ENCODE measurements around the gene NANS.
A peak's percentile ranks its signal among the peaks of the same experiment; 100 is the strongest.
"Not testable (repeated sequence)": the region's sequence is repeated elsewhere in the genome, so short reads cannot be mapped to it uniquely, and the experiment has no call there.

NANS gene

DNA sequence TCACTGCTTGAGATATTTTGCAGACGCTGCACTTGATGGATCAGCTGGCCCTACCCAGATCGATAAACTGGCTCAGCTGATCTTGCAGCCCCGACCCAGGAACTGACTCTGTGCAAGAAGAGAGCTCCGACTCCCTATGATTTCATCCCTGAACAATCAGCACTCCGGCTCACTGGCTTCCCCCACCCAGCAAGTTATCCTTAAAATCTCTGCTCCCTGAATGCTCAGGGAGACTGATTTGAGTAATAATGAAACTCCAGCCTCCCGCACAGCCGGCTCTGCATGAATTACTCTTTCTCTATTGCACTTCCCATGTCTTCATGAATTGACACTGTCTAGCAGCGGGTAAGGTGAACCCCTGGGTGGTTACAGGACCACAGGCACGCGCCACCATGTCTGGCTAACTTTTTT, 16.9 kb upstream of the NANS start:
- DNase-seq, result peak; percentile 42

DNA sequence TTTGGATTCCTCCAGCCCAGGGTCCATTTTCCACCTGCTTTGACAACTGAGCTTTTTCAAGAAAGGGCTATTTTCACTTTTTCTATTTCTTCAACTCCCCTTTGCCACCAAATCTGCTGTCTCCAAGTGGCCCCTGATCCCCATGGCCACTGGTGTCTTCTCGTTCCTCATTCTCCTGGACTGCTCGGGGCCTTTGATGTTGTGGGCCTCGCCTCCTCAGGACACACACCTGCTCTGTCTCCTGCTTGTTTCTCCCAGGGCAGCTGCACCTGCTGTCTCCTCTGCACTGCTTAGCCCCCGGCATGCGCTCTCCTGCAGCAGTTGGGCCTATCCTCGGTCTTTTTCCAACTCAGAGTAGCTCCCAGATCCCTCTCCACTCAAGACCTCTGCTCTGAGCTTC, 16.3 kb upstream of the NANS start:
- DNase-seq, result peak; percentile 35

DNA sequence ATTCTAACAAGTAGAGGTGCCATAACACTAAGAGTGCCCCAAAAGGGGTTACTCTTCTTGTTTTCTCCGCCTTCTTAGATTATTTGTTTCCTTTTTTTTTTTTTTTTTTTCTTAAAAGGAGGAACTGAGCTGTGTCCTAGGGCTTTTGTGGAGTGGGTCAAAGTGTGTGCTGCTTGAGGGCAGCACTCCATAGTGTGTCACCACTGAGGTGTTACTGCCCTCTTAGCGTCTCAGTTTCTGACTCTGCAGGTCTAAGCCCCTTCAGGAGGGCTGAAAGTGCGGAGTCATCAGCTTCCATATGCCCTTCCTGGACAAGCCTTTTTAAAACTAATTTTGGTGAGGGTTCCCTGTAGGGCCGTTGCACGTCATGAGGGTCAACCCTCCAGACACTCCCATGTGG, 12.6 kb upstream of the NANS start:
- DNase-seq, result no peak

DNA sequence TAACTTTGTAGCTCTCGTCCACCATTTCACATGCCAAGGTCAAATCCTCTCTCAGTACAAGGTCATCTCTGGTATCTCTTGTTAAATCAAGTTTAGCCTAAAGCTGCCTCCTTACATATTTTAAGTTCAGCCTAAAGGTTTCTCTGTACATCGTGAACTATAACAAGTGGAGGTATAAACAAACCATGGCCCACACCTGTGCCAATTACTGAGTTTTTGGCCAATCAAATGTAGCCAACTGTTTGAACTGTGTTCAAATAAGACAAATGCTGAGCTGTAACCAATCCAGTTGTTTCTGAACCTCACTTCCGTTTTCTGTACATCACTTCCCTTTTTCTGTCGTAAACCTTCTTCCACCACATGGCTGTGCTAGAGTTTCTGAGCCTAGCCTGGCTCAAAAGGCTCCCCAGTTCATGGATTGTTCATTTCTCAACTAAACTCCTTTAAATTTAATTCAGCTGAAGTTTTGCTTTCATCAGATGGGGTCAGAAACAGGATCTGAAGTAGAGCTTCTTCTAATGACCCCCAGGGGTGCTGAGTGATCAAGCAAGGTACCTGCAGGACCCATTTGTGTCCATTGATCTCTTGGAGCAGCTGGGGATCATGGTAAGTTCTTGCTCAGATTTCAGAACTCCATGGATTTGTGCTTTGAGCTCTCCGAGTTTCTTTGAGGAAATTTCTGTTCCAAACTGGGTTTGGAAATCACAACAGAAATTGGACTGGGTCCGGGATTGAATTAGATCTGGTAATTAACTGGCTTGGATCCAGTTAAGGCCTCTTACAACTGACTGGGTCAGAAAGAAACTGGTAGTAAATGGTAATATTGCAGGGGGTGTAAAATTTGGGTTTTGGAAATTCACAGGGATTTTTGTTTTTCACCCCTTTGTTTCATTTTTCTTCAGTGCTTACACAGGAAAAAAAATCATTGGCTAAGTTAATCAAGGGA, 11.0 kb upstream of the NANS start:
- peak; percentile 7 for DNase-seq

DNA sequence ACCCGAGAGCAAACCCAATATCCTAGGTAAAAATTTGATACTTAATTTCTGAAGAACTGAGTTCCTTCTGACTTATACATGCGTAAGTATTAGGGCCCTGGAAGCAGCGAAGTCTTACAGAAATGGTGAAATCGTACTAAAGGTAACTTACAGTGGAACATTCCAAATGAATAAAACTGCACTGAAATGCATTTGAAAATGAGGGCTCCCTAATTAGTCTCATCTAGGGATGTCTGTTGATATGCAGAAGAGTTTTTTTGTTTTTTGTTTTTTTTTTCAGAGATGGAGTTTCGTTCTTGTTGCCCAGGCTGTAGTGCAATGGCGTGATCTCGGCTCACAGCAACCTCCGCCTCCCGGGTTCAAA, 10.4 kb upstream of the NANS start:
- no peak for DNase-seq

DNA sequence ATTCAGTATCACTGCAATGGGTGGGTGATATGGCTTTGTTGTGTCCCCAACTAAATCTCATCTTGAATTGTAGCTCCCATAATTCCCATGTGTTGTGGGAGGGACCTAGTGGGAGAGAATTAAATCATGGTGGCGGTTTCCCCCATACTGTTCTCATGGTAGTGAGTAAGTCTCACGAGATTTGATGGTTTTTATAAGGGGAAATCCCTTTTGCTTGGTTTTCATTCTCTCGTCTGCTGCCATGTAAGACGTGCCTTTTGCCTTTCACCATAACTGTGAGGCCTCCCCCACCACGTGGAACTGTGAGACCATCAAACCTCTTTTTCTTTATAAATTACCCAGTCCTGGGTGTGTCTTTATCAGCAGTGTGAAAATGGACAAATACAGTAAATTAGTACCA, 9.5 kb upstream of the NANS start:
- DNase-seq, result no peak

DNA sequence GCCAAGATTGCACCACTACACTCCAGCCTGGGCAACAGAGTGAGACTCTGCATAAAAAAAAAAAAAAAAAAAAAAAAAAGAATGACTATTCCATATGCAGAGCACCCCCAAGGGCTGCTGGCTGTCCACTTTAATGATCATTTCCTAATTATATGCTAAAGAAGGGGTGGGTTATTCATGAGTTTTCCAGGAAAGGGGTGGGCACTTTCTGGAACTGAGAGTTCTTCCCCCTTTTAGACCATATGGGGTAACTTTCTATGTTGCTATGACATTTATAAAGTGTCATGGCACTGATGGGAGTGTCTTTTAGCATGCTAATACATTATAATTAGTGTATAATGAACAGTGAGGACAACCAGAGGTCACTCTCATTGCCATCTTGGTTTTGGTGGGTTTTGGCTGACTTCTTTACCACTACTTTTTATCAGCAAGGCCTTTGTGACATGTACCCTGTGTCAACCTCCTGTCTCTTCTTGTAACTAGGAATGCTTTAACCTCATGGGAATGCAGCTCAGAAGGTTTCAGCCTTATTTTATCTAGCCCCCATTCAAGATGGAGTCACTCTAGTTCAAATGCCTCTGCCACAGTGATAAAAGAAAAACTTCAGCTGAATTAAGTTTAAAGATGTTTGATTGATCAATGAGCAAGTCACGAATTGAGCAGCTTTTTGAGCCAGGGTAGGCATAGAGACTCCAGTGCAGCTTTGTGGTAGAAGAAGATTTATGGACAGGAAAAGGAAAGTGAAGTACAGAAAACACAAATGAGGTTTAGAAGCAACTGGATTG, 7.1 kb upstream of the NANS start:
- no peak for DNase-seq

DNA sequence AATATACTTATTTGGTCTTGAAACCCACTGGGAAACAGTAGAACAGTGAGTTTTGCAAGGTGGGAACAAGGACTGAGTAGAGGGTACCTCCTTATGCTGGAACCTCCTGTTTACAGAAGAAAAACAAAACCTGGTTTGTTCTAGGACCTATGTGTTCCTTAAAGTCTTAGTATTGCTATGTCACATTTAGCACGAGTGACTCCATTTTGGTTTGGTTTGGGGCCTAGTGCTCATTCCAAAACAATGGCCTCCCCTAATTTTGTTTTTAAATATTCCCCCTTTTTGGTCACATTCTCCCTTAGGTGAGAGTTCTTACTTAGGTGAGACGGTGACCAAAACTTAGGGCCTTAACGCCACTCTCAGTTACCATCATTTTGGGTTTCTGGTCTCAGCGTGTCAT, 6.2 kb upstream of the NANS start:
- DNase-seq, result peak; percentile 2

DNA sequence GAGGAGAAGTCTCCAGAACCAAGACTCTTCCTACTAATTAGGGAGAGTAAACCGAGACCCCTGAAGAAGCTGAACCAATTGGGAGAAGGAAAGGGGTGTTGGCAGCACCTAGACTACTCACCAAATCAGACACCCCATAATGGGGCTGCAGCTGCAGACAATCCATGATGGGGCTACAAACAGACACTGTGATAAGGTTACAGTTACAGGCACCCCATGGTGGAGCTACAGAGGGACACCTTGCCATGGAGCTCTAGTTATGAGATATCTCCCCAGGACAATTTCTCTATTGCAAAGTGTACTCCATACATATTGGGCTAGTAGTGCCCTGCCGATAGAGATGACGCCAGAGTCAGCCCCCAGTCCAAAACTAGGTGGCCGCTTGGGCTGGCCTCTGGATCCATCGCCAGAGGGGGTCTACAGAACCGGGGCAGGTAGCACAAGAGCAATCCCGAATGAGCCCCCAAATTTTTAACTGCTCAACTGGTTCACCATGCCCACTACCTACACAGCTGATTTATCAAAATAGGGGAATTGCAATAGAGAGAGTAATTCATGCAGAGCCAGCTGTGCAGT, 2.1 kb upstream of the NANS start:
- peak; percentile 24 for DNase-seq

DNA sequence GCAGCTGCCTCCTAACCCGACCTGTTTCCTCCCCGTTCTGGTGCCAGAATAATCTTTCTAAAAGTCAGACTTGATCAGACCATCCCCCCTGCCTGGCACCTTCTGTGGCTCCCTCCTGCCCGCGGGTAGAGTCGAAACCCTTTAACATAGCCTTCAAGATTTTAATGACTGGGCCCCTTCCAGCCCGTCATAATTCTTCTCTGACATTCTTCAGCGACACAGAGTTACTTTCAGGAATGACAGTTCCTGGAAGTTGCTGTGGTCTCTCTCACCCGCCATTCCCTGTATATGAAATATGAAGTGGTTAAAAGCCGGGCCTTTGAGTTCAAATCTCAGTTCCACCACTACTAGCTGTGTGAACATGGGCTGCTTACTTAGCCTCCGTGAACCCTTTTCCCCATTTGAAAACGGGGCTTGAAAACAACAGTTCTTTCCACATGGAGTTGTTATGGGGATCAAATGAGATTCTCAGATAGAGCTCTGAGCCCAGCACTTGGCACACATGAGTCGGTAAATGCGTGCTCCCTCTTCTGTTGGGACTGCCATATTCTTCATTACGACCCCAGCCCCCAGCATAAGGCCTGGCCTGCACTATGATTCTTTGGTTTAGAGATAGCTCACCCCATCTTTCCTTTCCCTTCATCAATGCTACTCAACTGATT, 737 bp downstream of the NANS start:
- no peak for DNase-seq

DNA sequence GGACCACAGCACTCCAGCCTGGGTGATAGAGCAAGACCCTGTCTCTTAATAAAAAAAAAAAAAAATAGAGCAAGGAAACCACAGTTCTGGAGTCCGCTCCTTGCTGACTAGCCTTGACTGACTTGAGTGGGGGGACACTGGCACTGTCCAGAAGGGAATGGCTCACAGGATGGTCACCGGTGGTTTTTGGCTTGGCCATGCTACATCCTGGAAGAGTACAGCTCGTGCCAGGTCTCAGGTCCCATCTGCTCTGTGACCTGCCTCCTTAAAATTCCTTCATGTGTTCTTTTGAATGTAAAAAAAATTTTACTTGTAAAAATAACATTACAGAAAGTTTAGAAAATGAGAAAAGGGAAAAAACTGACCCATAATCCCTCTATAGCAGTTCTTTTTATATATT, 5.6 kb downstream of the NANS start:
- peak; percentile 17 for DNase-seq

DNA sequence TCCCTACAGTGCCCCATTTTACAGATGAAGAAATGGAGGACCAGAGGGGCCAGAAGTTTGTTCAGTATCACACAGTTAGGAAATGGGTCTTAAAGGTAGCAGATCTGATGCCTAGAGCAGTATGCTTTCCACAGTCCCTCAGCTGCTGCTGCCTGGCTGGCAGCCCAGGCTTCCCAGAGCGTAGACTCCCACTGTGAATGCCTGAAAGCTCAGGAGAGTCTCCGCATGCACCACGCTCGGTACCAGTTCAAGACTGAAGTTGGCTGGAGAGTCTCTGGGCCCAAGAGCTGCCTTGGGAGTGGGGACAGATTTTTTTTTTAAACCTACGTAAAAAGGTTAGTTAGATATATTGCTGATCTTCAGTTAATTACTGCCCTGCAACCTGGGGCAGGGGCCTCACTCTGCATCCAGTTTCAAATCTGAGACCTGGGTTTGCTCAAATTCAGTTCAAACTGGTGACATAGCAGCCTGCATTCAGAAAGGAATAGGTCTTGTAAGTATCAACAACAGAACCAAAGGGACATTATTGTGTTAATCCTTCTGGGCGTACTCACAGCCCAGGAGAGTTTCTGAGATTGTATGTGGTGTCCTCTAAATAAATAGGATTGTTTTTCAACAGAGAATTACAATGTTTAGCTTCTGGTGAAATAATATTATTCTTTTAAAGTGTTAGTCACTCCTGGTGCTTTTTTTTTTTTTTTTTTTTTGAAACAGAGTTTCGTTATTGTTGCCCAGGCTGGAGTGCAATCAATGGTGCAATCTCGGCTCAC, 8.3 kb downstream of the NANS start:
- DNase-seq, result peak; percentile 19

DNA sequence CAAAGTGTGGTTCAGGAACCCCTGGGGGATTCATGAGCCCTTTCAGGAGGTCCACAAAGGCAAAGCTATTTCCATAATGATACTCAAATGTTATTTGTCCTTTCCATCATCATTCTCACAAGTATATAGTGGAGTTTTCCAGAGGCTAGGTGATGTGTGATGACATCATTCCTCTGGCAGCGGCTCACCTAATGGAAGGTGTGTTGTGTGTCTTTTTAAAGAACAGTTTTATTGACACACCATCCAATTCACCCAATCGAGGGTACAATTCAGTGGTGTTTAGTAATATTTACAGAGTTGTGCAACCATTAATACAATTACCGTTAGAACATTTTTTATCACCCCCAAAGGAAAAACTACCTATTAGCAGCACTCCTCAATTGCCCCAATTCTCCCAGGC, 9.7 kb downstream of the NANS start:
- no peak for DNase-seq

DNA sequence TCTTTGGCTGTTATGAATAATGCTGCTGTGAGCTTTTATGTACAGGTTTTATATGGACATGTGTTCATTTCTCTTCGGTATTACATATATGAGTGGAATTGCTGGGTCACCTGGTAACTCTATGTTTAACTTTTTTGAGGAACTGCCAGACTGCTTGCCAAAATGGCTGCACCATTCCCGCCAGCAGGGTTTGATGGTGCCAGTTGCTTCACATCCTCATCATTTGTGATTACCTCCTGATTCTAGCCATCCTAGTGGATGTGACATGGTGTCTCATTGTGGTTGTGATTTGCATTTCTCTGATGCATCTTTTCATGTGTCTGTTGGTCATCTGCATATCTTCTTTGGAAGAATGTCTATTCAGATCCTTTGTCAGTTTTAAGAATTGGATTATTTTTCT, 10.7 kb downstream of the NANS start:
- peak; percentile 5 for DNase-seq

DNA sequence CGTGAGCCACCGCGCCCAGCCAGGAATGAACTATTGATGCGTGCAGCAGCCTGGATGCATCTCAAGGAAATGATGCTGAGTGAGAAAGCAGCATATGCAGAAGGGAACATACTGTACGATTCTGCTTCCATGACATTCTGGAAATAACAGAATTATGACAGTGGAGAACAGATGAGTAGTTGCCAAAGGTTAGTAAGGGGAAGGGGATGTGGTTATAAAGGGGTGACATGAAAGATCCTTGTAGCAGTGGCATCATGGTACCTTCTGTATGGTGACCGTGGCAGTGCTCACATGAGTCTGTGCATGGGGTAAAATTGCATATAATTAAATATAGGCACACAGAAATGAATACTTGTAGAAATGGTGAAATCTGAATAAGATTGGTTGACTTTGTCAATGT, 13.0 kb downstream of the NANS start:
- no peak for DNase-seq

DNA sequence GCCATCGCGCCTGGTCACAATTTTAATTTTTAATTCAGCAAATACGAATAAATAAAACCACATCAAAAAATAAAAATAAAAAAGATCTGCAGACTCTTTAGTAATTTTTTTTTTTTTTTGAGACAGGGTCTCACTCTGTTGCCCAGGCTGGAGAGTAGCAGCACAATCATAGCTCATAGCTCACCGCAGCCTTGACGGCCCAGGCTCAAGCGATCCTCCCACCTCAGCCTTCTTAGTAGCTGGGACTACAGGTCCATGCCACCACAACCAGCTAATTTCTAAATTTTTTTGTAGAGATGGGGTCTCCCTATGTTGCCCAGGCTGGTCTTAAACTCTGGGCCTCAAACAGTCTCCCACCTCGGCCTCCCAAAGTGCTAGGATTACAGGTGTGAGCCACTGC, 14.2 kb downstream of the NANS start:
- DNase-seq, result peak; percentile 9

DNA sequence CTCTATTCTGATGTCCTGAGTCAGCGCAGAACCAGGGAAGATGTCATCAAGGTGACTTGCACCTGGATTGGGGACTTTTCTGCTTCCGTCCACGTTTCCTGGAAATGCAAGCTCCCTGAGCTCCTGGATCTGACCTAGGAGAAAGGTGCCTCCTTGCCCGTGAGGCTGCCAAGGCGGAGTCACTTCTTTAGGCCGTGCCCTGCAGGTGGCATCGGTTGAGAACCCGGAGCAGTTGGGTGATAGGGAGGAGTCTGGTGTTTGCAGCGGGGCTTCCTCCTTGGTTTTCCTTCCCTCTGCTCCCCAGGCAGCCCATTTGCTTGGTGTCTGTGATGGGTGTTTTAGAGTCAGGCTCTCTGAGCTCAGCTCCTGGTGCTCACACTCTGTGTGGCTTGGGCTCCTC, 15.2 kb downstream of the NANS start:
- DNase-seq, result peak; percentile 39

DNA sequence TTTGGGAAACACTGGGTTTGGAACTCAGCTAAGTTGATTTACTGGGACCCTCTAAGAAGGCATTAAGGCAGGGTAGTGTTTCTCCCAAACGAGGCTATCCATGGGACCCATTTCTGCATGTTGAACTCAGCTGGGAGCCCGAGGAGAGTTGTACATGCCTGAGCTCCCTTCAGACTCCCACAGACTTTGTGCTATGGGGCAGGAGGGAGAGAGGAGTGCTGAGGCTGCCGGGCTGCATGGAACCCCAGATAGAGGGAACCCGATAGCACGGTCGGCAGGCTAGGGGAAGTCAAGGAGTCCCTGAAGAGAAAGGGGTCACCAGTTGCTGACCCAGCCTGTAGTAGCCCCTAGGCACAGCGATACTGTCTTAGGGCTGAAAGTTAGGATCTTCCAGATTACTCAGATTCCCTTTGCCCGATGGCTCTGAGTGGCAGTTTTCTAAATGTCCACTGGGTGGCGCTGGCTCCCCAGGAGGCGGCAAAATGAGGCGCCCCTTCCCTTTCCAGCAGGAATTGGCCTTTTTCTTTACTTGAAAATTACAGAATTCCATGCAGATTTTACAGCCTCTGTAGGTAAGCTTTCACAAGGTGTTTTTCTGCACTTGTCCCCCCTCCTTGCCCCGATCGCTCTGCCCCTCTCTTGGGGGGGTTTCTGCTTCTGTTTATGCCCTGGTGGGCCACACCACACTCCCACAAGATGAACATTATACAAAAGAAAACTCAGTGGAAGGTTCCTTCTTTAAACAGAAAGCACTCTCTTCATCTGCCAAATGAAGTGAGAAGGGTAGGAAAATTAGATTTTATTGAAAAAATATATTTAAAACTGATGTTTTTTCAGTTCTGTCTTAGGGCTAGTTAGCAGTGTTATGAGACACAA, 17.8 kb downstream of the NANS start:
- DNase-seq, result peak; percentile 86

DNA sequence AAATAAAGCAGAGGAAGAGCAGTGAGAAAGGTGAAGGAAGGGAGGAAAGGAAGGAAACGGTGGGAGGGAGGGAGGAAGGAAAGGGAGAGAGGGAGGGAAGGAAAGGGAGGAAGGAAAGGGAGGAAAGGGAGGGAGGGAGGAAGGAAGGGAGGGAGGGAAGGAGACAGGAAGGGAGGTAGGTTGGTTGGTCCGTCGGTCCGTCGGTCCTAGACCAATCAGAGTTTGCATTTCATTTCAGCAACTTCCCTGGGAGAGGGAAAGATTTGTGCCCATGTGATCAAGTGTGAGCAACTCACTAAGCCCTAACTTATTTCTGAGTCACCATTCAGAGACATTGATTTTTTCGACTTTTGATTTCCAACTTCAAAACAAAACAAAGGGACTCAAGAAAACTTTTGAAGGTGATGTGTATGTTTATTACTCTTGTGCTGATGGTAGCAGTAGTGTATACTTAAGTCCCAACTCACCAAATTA, 18.8 kb downstream of the NANS start:
- DNase-seq, result no peak

DNA sequence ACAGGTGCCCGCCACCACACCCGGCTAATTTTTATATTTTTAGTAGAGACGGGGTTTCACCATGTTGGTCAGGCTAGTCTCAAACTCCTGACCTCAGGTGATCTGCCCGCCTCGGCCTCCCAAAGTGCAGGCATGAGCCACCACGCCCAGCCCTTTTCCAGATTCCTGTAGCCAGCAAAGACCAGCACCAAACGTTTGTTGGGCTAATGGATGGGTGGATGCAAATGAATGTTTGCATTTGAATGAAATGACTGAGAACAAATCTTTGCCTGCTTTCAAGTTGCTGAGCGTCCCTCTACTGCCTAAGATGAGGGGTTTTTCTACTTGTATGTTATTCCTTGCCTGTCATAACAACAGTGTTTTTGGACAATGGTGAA, 20.0 kb downstream of the NANS start:
- not testable (repeated sequence) for DNase-seq

DNA sequence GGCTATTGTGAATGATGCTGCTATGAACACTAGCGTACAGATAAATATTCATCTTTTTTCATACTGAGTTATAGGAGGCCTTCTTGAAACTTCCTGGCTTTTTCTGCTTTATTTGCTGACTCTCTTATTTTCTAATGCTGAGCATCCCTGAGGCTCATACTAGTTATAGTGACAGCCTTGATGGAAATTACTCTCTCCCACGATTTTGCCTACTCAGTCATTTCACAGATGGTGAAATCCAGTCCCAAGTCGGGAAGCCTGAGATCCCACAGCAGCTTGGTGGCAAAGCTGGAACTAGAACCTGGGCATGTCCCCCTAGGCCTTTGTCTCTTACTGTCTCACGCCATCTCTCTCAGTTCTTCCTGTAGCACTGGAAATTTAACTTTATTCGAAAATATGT, 22.4 kb downstream of the NANS start:
- DNase-seq, result no peak

Data from islet precursor cell (in vitro differentiated cells).